H1 (cell line): Measurements from ENCODE around the gene GPA33. TPM values are rescaled to one million over a fixed set of nuclear protein-coding genes. Genes with fewer than 3 reads are reported as not detected.
A peak's percentile ranks its signal among the peaks of the same experiment; 100 is the strongest.

Source experiments
- CTCF ChIA-PET: fragments of 300-600 bp; sonication (Branson Sonifier 250); formaldehyde crosslinking; loops from one replicate; lab custom pipeline; 2021; ENCODE audit not compliant: partially characterized antibody; lab: Charles Lee
- POLR2A ChIA-PET: fragments of 300-600 bp; sonication (Branson Sonifier 250); formaldehyde crosslinking; loops from one replicate; lab custom pipeline; 2021; ENCODE audit warnings: inconsistent platforms; ENCODE audit not compliant: partially characterized antibody; lab: Charles Lee
- DNase-seq, 2 experiments: peaks; one replicate each; pipeline versions ENCODE4 v3.0.0 to v3.0.0-alpha.2; 2010 to 2022; ENCODE audit warnings: low spot score in 2 of 2, low read depth in 1 of 2, mixed read lengths in 1 of 2
- FAIRE-seq: peaks from 2 replicates; lab custom pipeline; 2011; peaks lifted over from hg19 to GRCh38; lab: Jason Lieb, UNC
- H2AFZ ChIP-seq: 2 replicates; pipeline ENCODE4 v1.8.1; 2012; ENCODE audit warnings: low read length, inconsistent platforms
- H2AK5ac ChIP-seq: 2 replicates; pipeline ENCODE4 v1.6.1; 2013; ENCODE audit warnings: low read depth, low read length
- H2BK120ac ChIP-seq: replicated peaks from 2 replicates; pipeline ENCODE3; 2013; ENCODE audit warnings: low read depth, low read length, inconsistent platforms
- H2BK12ac ChIP-seq: 2 replicates; pipeline ENCODE4 v1.6.1; 2013; ENCODE audit warnings: low read depth, low read length
- H2BK15ac ChIP-seq: 2 replicates; pipeline ENCODE4 v1.6.1; 2013; ENCODE audit warnings: low read length
- H2BK20ac ChIP-seq: 2 replicates; pipeline ENCODE4 v1.6.1; 2013; ENCODE audit warnings: low read length
- H2BK5ac ChIP-seq: 2 replicates; pipeline ENCODE4 v1.6.1; 2013; ENCODE audit warnings: low read depth, low read length
- H3K14ac ChIP-seq: 2 replicates; pipeline ENCODE4 v1.6.1; 2013; ENCODE audit warnings: inconsistent platforms; ENCODE audit not compliant: insufficient read length
- H3K18ac ChIP-seq: 2 replicates; pipeline ENCODE4 v1.6.1; 2013; ENCODE audit warnings: low read length; ENCODE audit errors: extremely low read depth
- H3K23ac ChIP-seq: 2 replicates; pipeline ENCODE4 v1.6.1; 2013; ENCODE audit warnings: inconsistent platforms; ENCODE audit not compliant: insufficient read length
- H3K23me2 ChIP-seq: 2 replicates; pipeline ENCODE4 v1.6.1; 2013; ENCODE audit warnings: low read depth, low read length
- H3K27ac ChIP-seq: 2 replicates; pipeline ENCODE4 v1.6.1; 2011; ENCODE audit warnings: low read depth, low read length, inconsistent platforms
- H3K27me3 ChIP-seq, 4 experiments: replicated peaks in 1 of 4; 1 replicate in 1 of 4; 2 replicates in 3 of 4; pipeline versions ENCODE4 v1.6.1 to v1.8.1; 2011 to 2013; ENCODE audit warnings: low read length in 3 of 4, mild to moderate bottlenecking in 3 of 4, inconsistent platforms in 2 of 4, mixed read lengths in 2 of 4, moderate library complexity in 1 of 4; ENCODE audit not compliant: control insufficient read depth in 3 of 4, insufficient read depth in 3 of 4; ENCODE audit errors: extremely low read depth in 1 of 4
- H3K36me3 ChIP-seq, 4 experiments: 2 replicates each; pipeline versions ENCODE4 v1.6.1 to v1.8.1; 2011 to 2013; ENCODE audit warnings: mild to moderate bottlenecking in 4 of 4, low read length in 3 of 4, moderate library complexity in 2 of 4, control low read depth in 1 of 4, inconsistent platforms in 1 of 4; ENCODE audit not compliant: insufficient read depth in 4 of 4, control insufficient read depth in 2 of 4
- H3K4ac ChIP-seq: replicated peaks from 2 replicates; pipeline ENCODE3; 2013; ENCODE audit warnings: low read length, low read depth, mixed read lengths, inconsistent platforms; ENCODE audit not compliant: insufficient read length
- H3K4me1 ChIP-seq, 4 experiments: replicated peaks in 1 of 4; 1 replicate in 1 of 4; 2 replicates in 3 of 4; pipeline versions ENCODE4 v1.6.1 to v1.8.1; 2011 to 2013; ENCODE audit warnings: low read length in 3 of 4, inconsistent platforms in 2 of 4, mixed read lengths in 1 of 4; ENCODE audit not compliant: insufficient read depth in 4 of 4, control insufficient read depth in 3 of 4
- H3K4me2 ChIP-seq, 2 experiments: 2 replicates each; pipeline versions ENCODE4 v1.6.1 to v1.8.1; 2011 to 2013; ENCODE audit warnings: low read depth in 2 of 2, low read length in 2 of 2, control low read depth in 1 of 2, inconsistent platforms in 1 of 2, mild to moderate bottlenecking in 1 of 2; ENCODE audit not compliant: insufficient read depth in 1 of 2
- H3K4me3 ChIP-seq, 4 experiments: fragments of 200-600, 300-600 bp in 1 of 4; sonication (generic), shearing (Covaris generic), sonication (Bioruptor Twin) in 1 of 4; 2 replicates each; pipeline versions ENCODE4 v1.5.1 to v1.8.1; 2011 to 2016; ENCODE audit warnings: low read length in 4 of 4, low read depth in 3 of 4, control low read depth in 2 of 4, inconsistent platforms in 2 of 4, mild to moderate bottlenecking in 2 of 4, mixed read lengths in 1 of 4, moderate library complexity in 1 of 4; ENCODE audit not compliant: insufficient read depth in 2 of 4; ENCODE audit errors: extremely low read depth in 1 of 4
- H3K56ac ChIP-seq: replicated peaks from 2 replicates; pipeline ENCODE3; 2013; ENCODE audit warnings: low read depth, mild to moderate bottlenecking, mixed read lengths, low read length, inconsistent platforms; ENCODE audit not compliant: insufficient read length
- H3K79me1 ChIP-seq: 2 replicates; pipeline ENCODE4 v1.6.1; 2013; ENCODE audit warnings: low read depth, low read length, control low read depth
- H3K79me2 ChIP-seq, 2 experiments: 2 replicates each; pipeline versions ENCODE4 v1.6.1 to v1.8.1; 2012 to 2013; ENCODE audit warnings: low read length in 2 of 2, mild to moderate bottlenecking in 2 of 2, inconsistent platforms in 1 of 2; ENCODE audit not compliant: insufficient read depth in 2 of 2, control insufficient read depth in 1 of 2
- H3K9ac ChIP-seq, 4 experiments: replicated peaks in 1 of 4; 1 replicate in 1 of 4; 2 replicates in 3 of 4; pipeline versions ENCODE4 v1.6.1 to v1.8.1; 2011 to 2013; ENCODE audit warnings: low read depth in 3 of 4, low read length in 3 of 4, control low read depth in 2 of 4, mild to moderate bottlenecking in 2 of 4, moderate library complexity in 2 of 4, inconsistent platforms in 1 of 4; ENCODE audit errors: extremely low read depth in 1 of 4
- H3K9me3 ChIP-seq, 2 experiments: 2 replicates each; pipeline versions ENCODE4 v1.6.1 to v1.8.1; 2012 to 2013; ENCODE audit warnings: mild to moderate bottlenecking in 2 of 2, moderate library complexity in 2 of 2, control low read depth in 1 of 2, inconsistent platforms in 1 of 2, low read depth in 1 of 2, low read length in 1 of 2, mixed read lengths in 1 of 2; ENCODE audit not compliant: insufficient read depth in 2 of 2
- H4K20me1 ChIP-seq, 2 experiments: replicated peaks in 1 of 2; 2 replicates each; pipeline versions ENCODE3 to v1.8.1; 2011 to 2013; ENCODE audit warnings: inconsistent platforms in 2 of 2, low read length in 2 of 2, mild to moderate bottlenecking in 1 of 2; ENCODE audit not compliant: insufficient read depth in 2 of 2, control insufficient read depth in 1 of 2
- H4K5ac ChIP-seq: 2 replicates; pipeline ENCODE4 v1.6.1; 2013; ENCODE audit warnings: low read length, low read depth, mixed read lengths, inconsistent platforms; ENCODE audit not compliant: insufficient read length
- H4K8ac ChIP-seq: 2 replicates; pipeline ENCODE4 v1.8.0; 2013; ENCODE audit warnings: mild to moderate bottlenecking, moderate library complexity, low read length, inconsistent platforms; ENCODE audit not compliant: insufficient read depth; ENCODE audit errors: extremely low read depth
- H4K91ac ChIP-seq: replicated peaks from 2 replicates; pipeline ENCODE3; 2013; ENCODE audit warnings: low read length, mixed read lengths, inconsistent platforms; ENCODE audit not compliant: insufficient read length
- BRCA1 ChIP-seq: IDR thresholded peaks from 2 replicates; pipeline ENCODE4 v1.6.1; 2012; ENCODE audit warnings: low read depth, low read length, improper control_type of control experiment
- EP300 ChIP-seq, 2 experiments: IDR thresholded peaks; 1 replicate in 1 of 2; 2 replicates in 1 of 2; pipeline ENCODE4 v1.6.1; 2011 to 2012; ENCODE audit warnings: low read depth in 2 of 2, low read length in 2 of 2, mild to moderate bottlenecking in 2 of 2, borderline replicate concordance in 1 of 2, inconsistent platforms in 1 of 2, moderate library complexity in 1 of 2
- GTF2F1 ChIP-seq: IDR thresholded peaks from 2 replicates; pipeline ENCODE4 v1.6.1; 2012; ENCODE audit warnings: low read depth, low read length, improper control_type of control experiment, borderline replicate concordance
- NANOG ChIP-seq: IDR thresholded peaks from 2 replicates; pipeline ENCODE4 v1.6.1; 2011; ENCODE audit warnings: low read length, low read depth, mild to moderate bottlenecking, inconsistent platforms; ENCODE audit not compliant: insufficient read depth, poor library complexity, severe bottlenecking
- NRF1 ChIP-seq: IDR thresholded peaks from 2 replicates; pipeline ENCODE4 v1.6.1; 2011; ENCODE audit warnings: mild to moderate bottlenecking, low read depth, low read length, improper control_type of control experiment
- RXRA ChIP-seq: IDR thresholded peaks from 2 replicates; pipeline ENCODE4 v1.6.1; 2011; ENCODE audit warnings: low read depth, mild to moderate bottlenecking, low read length, moderate library complexity; ENCODE audit not compliant: insufficient read depth
- SP4 ChIP-seq: IDR thresholded peaks from 2 replicates; pipeline ENCODE4 v1.6.1; 2012; ENCODE audit warnings: low read length, inconsistent platforms
- USF2 ChIP-seq: IDR thresholded peaks from 2 replicates; pipeline ENCODE4 v1.6.1; 2011; ENCODE audit warnings: low read length, improper control_type of control experiment
- YY1 ChIP-seq: IDR thresholded peaks from 2 replicates; pipeline ENCODE4 v1.6.1; 2011; ENCODE audit warnings: low read depth, mild to moderate bottlenecking, low read length
- WGBS, 2 experiments: shearing (Covaris generic) in 1 of 2; methylation state at CpG; one replicate each; pipeline versions ENCODE4 v1.1.6 to v1.1.7; 2013 to 2015; ENCODE audit warnings: low lambda C conversion rate in 2 of 2, mixed read lengths in 2 of 2, inconsistent platforms in 1 of 2, low coverage in 1 of 2, missing lambda C conversion rate in 1 of 2; ENCODE audit not compliant: insufficient replicate concordance in 2 of 2, insufficient coverage in 1 of 2, insufficient read length in 1 of 2; ENCODE audit errors: extremely low coverage in 1 of 2, missing lambda C conversion rate in 1 of 2; 5-methylcytosine and 5-hydroxymethylcytosine counted together
- polyA plus RNA-seq, 7 experiments: library from polyadenylated mRNA; depleted of rRNA in 3 of 7; stranded (reverse) in 5 of 7; unstranded in 2 of 7; fragments of >200 nt in 5 of 7; fragments of 200-250 nt in 2 of 7; gene quantifications; 1 replicate in 5 of 7; 2 replicates in 1 of 7; 4 replicates in 1 of 7; pipeline versions ENCODE4 v1.2.1 to v1.2.3, GENCODE V29; 2011 to 2013; ENCODE audit warnings: missing spikeins in 2 of 7, mixed read lengths in 2 of 7
- total RNA-seq: library from RNA; stranded (reverse); fragmentation: NEBNext Ultra II Directional; extraction: Animal tissue kit (Norgen Biotek cat#: 25700); gene quantifications from 2 replicates; pipeline ENCODE4 v1.2.1, GENCODE V29; 2021

The GPA33 gene
- total and polyA plus RNA-seq, 2 of the 8 experiments (the other 6 are each of a cell fraction or from before 2014, with no cell fraction given) = 0.19 to 0.67 TPM

- Histone ChIP-seq H2BK120ac (no peak overlapping the region), H4K8ac (no peak overlapping the region), H2AFZ (no peak overlapping the region), H4K5ac (no peak overlapping the region), H3K4ac (no peak overlapping the region), H2BK12ac (no peak overlapping the region), H2BK5ac (peak overlapping the region; percentile 69; the same call in 1 of the 2 replicates), H3K36me3 (no peaks in the 10 kb centered on the region), H3K79me2 (no peaks in the 10 kb centered on the region), H2BK20ac (no peak overlapping the region), H3K9ac (no peak overlapping the region), H4K91ac (no peak overlapping the region), H3K23ac (no peak overlapping the region), H3K79me1 (no peaks in the 10 kb centered on the region), H4K20me1 (no peaks in the 10 kb centered on the region), H3K27ac (no peak overlapping the region), H3K18ac (no peak overlapping the region), H3K9me3 (no peaks in the 10 kb centered on the region), H3K56ac (no peak overlapping the region), H2BK15ac (no peak overlapping the region), H3K4me3 (no peak overlapping the region), H3K4me2 (no peak overlapping the region), H3K23me2 (peaks cover 2% of the 10 kb centered on the region), H3K14ac (no peak overlapping the region), H3K27me3 (no peaks in the 10 kb centered on the region), H3K4me1 (peaks cover 3 to 6% (median 4%) of the 10 kb centered on the region in 4 experiments; a peak in 3 of 7 replicates), H2AK5ac (no peak overlapping the region)
- DNase-seq = no peak
- no peak for FAIRE-seq
- POLR2A ChIA-PET = interaction anchor here (1.9 kb wide), 1 partner anchor 125 kb away, joined by 5 read pairs; the partner anchor contains the start of gene POU2F1
- WGBS, 2 experiments = 83% methylated on average over 8 of the region's 8 CpGs; no CpG with 5 or more reads in 1 of the 2 experiments
- no peak for TF ChIP-seq NRF1
- no peak for TF ChIP-seq SP4
- no peak for TF ChIP-seq NANOG
- TF ChIP-seq GTF2F1 = no peak
- no peak for TF ChIP-seq RXRA
- no peak for TF ChIP-seq BRCA1
- TF ChIP-seq EP300 (IDR thresholded peaks at IDR 0.05; ENCODE audit: borderline replicate concordance in 1 of 2, low read depth in 2 of 2, low read length in 2 of 2) = no peak
- TF ChIP-seq USF2 = no peak
- no peak for TF ChIP-seq YY1
- CTCF ChIA-PET = interaction anchor here (1.2 to 1.7 kb wide), 5 partner anchors 12 to 35 kb away, joined by 3 to 6 read pairs (median 4); no protein-coding TSS in a partner anchor
These were observed 4.5 kb upstream of the GPA33 start for GRCh38 chr1:167094690-167095089.
